ENCODE data around the gene ELN.

DNA sequence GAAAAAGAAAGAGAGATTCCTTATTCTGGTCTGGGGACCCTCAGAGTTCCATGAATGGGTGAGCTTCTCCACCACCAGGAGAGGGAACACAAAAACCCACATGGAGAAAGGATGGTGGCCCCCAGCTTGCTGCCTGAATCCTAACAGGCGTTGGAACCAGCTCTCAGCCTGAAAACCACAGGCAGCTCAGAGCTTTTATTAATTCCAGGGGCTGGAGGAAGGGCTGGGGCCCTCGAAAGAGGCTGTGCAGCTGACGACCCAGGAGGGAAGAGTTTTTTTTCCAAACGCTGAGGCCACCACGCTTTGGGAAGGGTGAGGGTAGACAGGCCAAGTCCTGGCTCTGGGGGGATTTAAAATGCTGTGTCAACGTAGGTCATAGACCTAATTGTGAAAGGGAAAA is 10.8 kb upstream of the ELN start:
- TF ChIP-seq, protein P1, sequence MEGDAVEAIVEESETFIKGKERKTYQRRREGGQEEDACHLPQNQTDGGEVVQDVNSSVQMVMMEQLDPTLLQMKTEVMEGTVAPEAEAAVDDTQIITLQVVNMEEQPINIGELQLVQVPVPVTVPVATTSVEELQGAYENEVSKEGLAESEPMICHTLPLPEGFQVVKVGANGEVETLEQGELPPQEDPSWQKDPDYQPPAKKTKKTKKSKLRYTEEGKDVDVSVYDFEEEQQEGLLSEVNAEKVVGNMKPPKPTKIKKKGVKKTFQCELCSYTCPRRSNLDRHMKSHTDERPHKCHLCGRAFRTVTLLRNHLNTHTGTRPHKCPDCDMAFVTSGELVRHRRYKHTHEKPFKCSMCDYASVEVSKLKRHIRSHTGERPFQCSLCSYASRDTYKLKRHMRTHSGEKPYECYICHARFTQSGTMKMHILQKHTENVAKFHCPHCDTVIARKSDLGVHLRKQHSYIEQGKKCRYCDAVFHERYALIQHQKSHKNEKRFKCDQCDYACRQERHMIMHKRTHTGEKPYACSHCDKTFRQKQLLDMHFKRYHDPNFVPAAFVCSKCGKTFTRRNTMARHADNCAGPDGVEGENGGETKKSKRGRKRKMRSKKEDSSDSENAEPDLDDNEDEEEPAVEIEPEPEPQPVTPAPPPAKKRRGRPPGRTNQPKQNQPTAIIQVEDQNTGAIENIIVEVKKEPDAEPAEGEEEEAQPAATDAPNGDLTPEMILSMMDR (conservative IDR thresholded peaks at IDR 0.05 in 1 of 2, IDR thresholded peaks at IDR 0.05 in 1 of 2; ENCODE audit: low read depth in 1 of 2, low read length in 2 of 2): no peak
- TF ChIP-seq EZH2 (IDR thresholded peaks at IDR 0.05; ENCODE audit: low read length, missing control alignments): no peak

Measured in fibroblast of lung (primary cell).